KOPT-K1 (cell line): Measurements from ENCODE around the gene ALG11.
"Not testable (repeated sequence)": the region's sequence is repeated elsewhere in the genome, so short reads cannot be mapped to it uniquely, and the experiment has no call there.

Experiments
- H3K27ac ChIP-seq: fragments of 200-600 bp; sonication (generic); 2 replicates; pipeline ENCODE4 v1.5.1; 2016; ENCODE audit warnings: antibody characterized with exemption, mild to moderate bottlenecking, low read depth, low read length; ENCODE audit not compliant: poor library complexity, severe bottlenecking
- H3K36me3 ChIP-seq: fragments of 200-600 bp; sonication (generic); 2 replicates; pipeline ENCODE4 v1.5.1; 2017; ENCODE audit warnings: antibody characterized with exemption, mild to moderate bottlenecking, low read length, moderate library complexity; ENCODE audit not compliant: insufficient read depth
- H3K9me3 ChIP-seq: fragments of 200-600 bp; sonication (generic); 2 replicates; pipeline ENCODE4 v1.5.1; 2017; ENCODE audit warnings: antibody characterized with exemption, low read length, mild to moderate bottlenecking; ENCODE audit not compliant: insufficient read depth, poor library complexity, severe bottlenecking

ALG11 gene

GRCh38 chr13:52011632-52012511 is at the start of gene ALG11:
Gene ALG11 (plus strand): TSS chr13:52012398. CDS start chr13:52012419, 21 bp downstream.
- Histone ChIP-seq H3K27ac (peak within 1 kb of the TSS; percentile 67), H3K36me3 (peaks cover 15% of the 10 kb centered on the region; the same call in 1 of the 2 replicates), H3K9me3 (no peaks in the 10 kb centered on the region)

- Histone ChIP-seq H3K9me3 (no peaks in the 10 kb centered on the region), H3K36me3 (no peaks in the 10 kb centered on the region), H3K27ac (no peak overlapping the region)
These were observed 46.0 kb upstream of the ALG11 start for GRCh38 chr13:51966186-51966585.

- Histone ChIP-seq H3K36me3 (no peaks in the 10 kb centered on the region), H3K27ac (no peak overlapping the region), H3K9me3 (no peaks in the 10 kb centered on the region)
These were observed 44.4 kb upstream of the ALG11 start for GRCh38 chr13:51967482-51968446.

GRCh38 chr13:51970349-51970748 is 41.8 kb upstream of the ALG11 start:
- no peak overlapping the region for H3K27ac ChIP-seq
- no peaks in the 10 kb centered on the region for H3K36me3 ChIP-seq
- no peaks in the 10 kb centered on the region for H3K9me3 ChIP-seq

GRCh38 chr13:51971520-51972426 is 40.4 kb upstream of the ALG11 start:
- H3K27ac ChIP-seq: no peak overlapping the region
- H3K9me3 ChIP-seq: no peaks in the 10 kb centered on the region
- H3K36me3 ChIP-seq: no peaks in the 10 kb centered on the region

- Histone ChIP-seq H3K27ac (no peak overlapping the region), H3K36me3 (no peaks in the 10 kb centered on the region), H3K9me3 (no peaks in the 10 kb centered on the region)
These were observed 37.7 kb upstream of the ALG11 start for GRCh38 chr13:51974482-51974881.

- no peak overlapping the region for H3K27ac ChIP-seq
- no peaks in the 10 kb centered on the region for H3K9me3 ChIP-seq
- no peaks in the 10 kb centered on the region for H3K36me3 ChIP-seq
These were observed 35.8 kb upstream of the ALG11 start for GRCh38 chr13:51976423-51976822.

GRCh38 chr13:51976890-51977289 is 35.3 kb upstream of the ALG11 start:
- H3K27ac ChIP-seq: no peak overlapping the region
- H3K9me3 ChIP-seq: no peaks in the 10 kb centered on the region
- no peaks in the 10 kb centered on the region for H3K36me3 ChIP-seq

GRCh38 chr13:51977625-51978024 is 34.6 kb upstream of the ALG11 start:
- Histone ChIP-seq H3K9me3 (no peaks in the 10 kb centered on the region), H3K27ac (no peak overlapping the region), H3K36me3 (no peaks in the 10 kb centered on the region)

- Histone ChIP-seq H3K9me3 (no peaks in the 10 kb centered on the region), H3K36me3 (no peaks in the 10 kb centered on the region), H3K27ac (no peak overlapping the region)
These were observed 33.2 kb upstream of the ALG11 start for GRCh38 chr13:51978796-51979556.

- no peaks in the 10 kb centered on the region for H3K36me3 ChIP-seq
- peaks cover 4% of the 10 kb centered on the region for H3K9me3 ChIP-seq
- no peak overlapping the region for H3K27ac ChIP-seq
These were observed 31.3 kb upstream of the ALG11 start for GRCh38 chr13:51980908-51981307.

- Histone ChIP-seq H3K27ac (no peak overlapping the region), H3K36me3 (no peaks in the 10 kb centered on the region), H3K9me3 (peaks cover 4% of the 10 kb centered on the region)
These were observed 30.8 kb upstream of the ALG11 start for GRCh38 chr13:51981355-51981754.

GRCh38 chr13:51983292-51983691 is 28.9 kb upstream of the ALG11 start:
- H3K36me3 ChIP-seq, H3K9me3 ChIP-seq, H3K27ac ChIP-seq: not testable (repeated sequence)

- not testable (repeated sequence) for H3K9me3 ChIP-seq, H3K27ac ChIP-seq, H3K36me3 ChIP-seq
These were observed 27.3 kb upstream of the ALG11 start for GRCh38 chr13:51984904-51985303.
